CD14-positive monocyte (primary cell): ENCODE data around the gene MAB21L1. TPM values are rescaled to one million over a fixed set of nuclear protein-coding genes. Genes with fewer than 3 reads are reported as not detected.

Source experiments
- DNase-seq, 3 donors: peaks; one replicate each; pipeline ENCODE4 v3.0.0-alpha.2; 2011 to 2022
- H2AFZ ChIP-seq: 2 replicates; pipeline ENCODE4 v1.6.0; 2012; ENCODE audit warnings: mild to moderate bottlenecking, low read depth, low read length, inconsistent platforms; ENCODE audit not compliant: insufficient read depth, poor library complexity, severe bottlenecking
- H3K27ac ChIP-seq, 2 donors: 1 replicate in 1 of 2; 2 replicates in 1 of 2; pipeline ENCODE4 v1.5.1; 2012 to 2013; ENCODE audit warnings: low read length in 2 of 2, control low read depth in 1 of 2, inconsistent platforms in 1 of 2, low read depth in 1 of 2, mild to moderate bottlenecking in 1 of 2
- H3K27me3 ChIP-seq, 2 donors: one replicate each; pipeline versions ENCODE4 v1.6.0 to v1.6.1; 2011 to 2013; ENCODE audit warnings: low read length in 2 of 2; ENCODE audit not compliant: control insufficient read depth in 2 of 2, insufficient read depth in 2 of 2
- H3K36me3 ChIP-seq, 2 donors: replicated peaks in 1 of 2; 1 replicate in 1 of 2; 2 replicates in 1 of 2; pipeline versions ENCODE4 v1.5.1 to v1.6.1; 2012 to 2013; ENCODE audit warnings: low read length in 2 of 2, control low read depth in 1 of 2, inconsistent platforms in 1 of 2, mild to moderate bottlenecking in 1 of 2; ENCODE audit not compliant: insufficient read depth in 2 of 2, control insufficient read depth in 1 of 2
- H3K4me1 ChIP-seq, 2 donors: 1 replicate in 1 of 2; 2 replicates in 1 of 2; pipeline versions ENCODE4 v1.5.1 to v1.6.1; 2012 to 2013; ENCODE audit warnings: low read length in 2 of 2, control low read depth in 1 of 2, inconsistent platforms in 1 of 2, mild to moderate bottlenecking in 1 of 2, moderate library complexity in 1 of 2; ENCODE audit not compliant: insufficient read depth in 2 of 2, control insufficient read depth in 1 of 2
- H3K4me2 ChIP-seq: replicated peaks from 2 replicates; pipeline ENCODE3; 2012; ENCODE audit warnings: low read length, moderate library complexity, mild to moderate bottlenecking; ENCODE audit not compliant: poor library complexity, severe bottlenecking; ENCODE audit errors: extremely low read depth
- H3K4me3 ChIP-seq, 3 experiments: fragments of 200-600 bp in 1 of 3; sonication (generic) in 1 of 3; replicated peaks in 1 of 3; 1 replicate in 2 of 3; 2 replicates in 1 of 3; pipeline ENCODE4 v1.5.1; 2011 to 2013; ENCODE audit warnings: low read length in 3 of 3, mild to moderate bottlenecking in 3 of 3, control low read depth in 2 of 3, low read depth in 2 of 3, inconsistent platforms in 1 of 3, moderate library complexity in 1 of 3
- H3K79me2 ChIP-seq: 2 replicates; pipeline ENCODE4 v1.6.0; 2012; ENCODE audit warnings: mild to moderate bottlenecking, control low read depth, inconsistent platforms, low read length, moderate library complexity; ENCODE audit not compliant: insufficient read depth
- H3K9ac ChIP-seq: 2 replicates; pipeline ENCODE4 v1.6.0; 2017; ENCODE audit warnings: low read length, mild to moderate bottlenecking; ENCODE audit not compliant: insufficient read depth, poor library complexity, severe bottlenecking
- H3K9me3 ChIP-seq, 2 donors: replicated peaks in 1 of 2; 1 replicate in 1 of 2; 2 replicates in 1 of 2; pipeline versions ENCODE4 v1.5.1 to v1.6.1; 2012 to 2013; ENCODE audit warnings: low read length in 2 of 2, control low read depth in 1 of 2; ENCODE audit not compliant: control insufficient read depth in 1 of 2, insufficient read depth in 1 of 2
- H4K20me1 ChIP-seq: 2 replicates; pipeline ENCODE4 v1.6.0; 2012; ENCODE audit warnings: mild to moderate bottlenecking, low read length, control low read depth, moderate library complexity; ENCODE audit not compliant: insufficient read depth
- H3K27ac Mint-ChIP-seq, 7 donors: one replicate each; pipeline ENCODE4 v1.8.0; 2020; ENCODE audit warnings: mild to moderate bottlenecking in 7 of 7, mixed read lengths in 7 of 7, moderate library complexity in 6 of 7, inconsistent platforms in 2 of 7
- H3K27me3 Mint-ChIP-seq, 3 donors: one replicate each; pipeline ENCODE4 v1.8.0; 2021 to 2022; ENCODE audit warnings: low read depth in 3 of 3, mild to moderate bottlenecking in 3 of 3, mixed read lengths in 3 of 3, moderate library complexity in 3 of 3, inconsistent platforms in 1 of 3
- H3K36me3 Mint-ChIP-seq, 2 donors: one replicate each; pipeline ENCODE4 v1.8.0; 2020; ENCODE audit warnings: mixed read lengths in 2 of 2, inconsistent platforms in 1 of 2, mild to moderate bottlenecking in 1 of 2
- H3K4me1 Mint-ChIP-seq: one replicate; pipeline ENCODE4 v1.8.0; 2020; ENCODE audit warnings: mild to moderate bottlenecking, mixed read lengths
- H3K4me3 Mint-ChIP-seq, 2 donors: one replicate each; pipeline ENCODE4 v1.8.0; 2020; ENCODE audit warnings: mild to moderate bottlenecking in 2 of 2, mixed read lengths in 2 of 2, moderate library complexity in 1 of 2
- H3K9me3 Mint-ChIP-seq, 7 donors: one replicate each; pipeline ENCODE4 v1.8.0; 2020 to 2022; ENCODE audit warnings: mixed read lengths in 7 of 7, mild to moderate bottlenecking in 6 of 7, moderate library complexity in 6 of 7, inconsistent platforms in 2 of 7
- WGBS: methylation state at CpG from one replicate; pipeline ENCODE4 v1.1.5; 2013; ENCODE audit warnings: missing lambda C conversion rate; ENCODE audit not compliant: insufficient coverage; 5-methylcytosine and 5-hydroxymethylcytosine counted together
- intact Hi-C, 2 donors: fragments of 100-400 bp; cut with micrococcal nuclease; formaldehyde crosslinking; loops; one replicate each; pipeline versions ENCODE4 v1.15.0 to v1.15.1; 2023
- polyA plus RNA-seq, 3 donors: library from polyadenylated mRNA; depleted of rRNA in 1 of 3; unstranded in 2 of 3; stranded (reverse) in 1 of 3; fragments of 300-500 nt in 2 of 3; fragments of >200 nt in 1 of 3; fragmentation: Illumina TruSeq in 2 of 3; gene quantifications; 1 replicate in 2 of 3; 2 replicates in 1 of 3; pipeline ENCODE4 v1.2.3, GENCODE V29; 2012 to 2021
- TF ChIP-seq, protein P1 (sequence below): fragments of 200-600 bp; IDR thresholded peaks from one replicate; pipeline ENCODE4 v1.8.0; 2022; ENCODE audit warnings: antibody characterized with exemption, mild to moderate bottlenecking

MAB21L1 gene
- polyA plus RNA-seq, 3 donors = not detected

DNA sequence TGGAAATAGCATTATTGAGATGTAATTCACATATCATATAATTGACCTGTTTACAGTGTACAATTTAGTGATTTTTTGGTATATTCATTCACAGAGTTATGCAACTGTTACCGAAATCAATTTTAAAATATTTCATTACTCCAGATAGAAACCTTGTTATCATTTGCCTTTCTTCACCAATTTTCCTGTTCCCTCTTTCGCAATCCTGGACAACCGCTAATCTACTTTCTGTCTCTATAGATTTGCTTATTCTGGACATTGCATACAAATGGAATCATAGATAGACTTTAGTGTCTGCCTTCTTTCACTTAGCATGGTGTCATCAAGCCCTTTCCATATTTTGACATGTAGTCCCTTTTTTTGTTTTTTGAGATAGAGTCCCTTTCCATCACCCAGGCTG lies 19.2 kb downstream of the MAB21L1 start:
- intact Hi-C loops = no loop called here
- no peak for DNase-seq
- Mint-ChIP-seq H3K9me3 (peaks cover 0 to 7% (median 5%) of the 10 kb centered on the region in 7 donors), H3K27me3 (no peaks in the 10 kb centered on the region), H3K36me3 (no peaks in the 10 kb centered on the region), H3K27ac (peak overlapping the region in 1 of 7 donors; percentile 57), H3K4me3 (no peak overlapping the region), H3K4me1 (no peaks in the 10 kb centered on the region)
- no peaks in the 10 kb centered on the region for H4K20me1 ChIP-seq
- H3K27me3 ChIP-seq = no peaks in the 10 kb centered on the region
- H3K4me3 ChIP-seq = no peak overlapping the region
- TF ChIP-seq, protein P1, sequence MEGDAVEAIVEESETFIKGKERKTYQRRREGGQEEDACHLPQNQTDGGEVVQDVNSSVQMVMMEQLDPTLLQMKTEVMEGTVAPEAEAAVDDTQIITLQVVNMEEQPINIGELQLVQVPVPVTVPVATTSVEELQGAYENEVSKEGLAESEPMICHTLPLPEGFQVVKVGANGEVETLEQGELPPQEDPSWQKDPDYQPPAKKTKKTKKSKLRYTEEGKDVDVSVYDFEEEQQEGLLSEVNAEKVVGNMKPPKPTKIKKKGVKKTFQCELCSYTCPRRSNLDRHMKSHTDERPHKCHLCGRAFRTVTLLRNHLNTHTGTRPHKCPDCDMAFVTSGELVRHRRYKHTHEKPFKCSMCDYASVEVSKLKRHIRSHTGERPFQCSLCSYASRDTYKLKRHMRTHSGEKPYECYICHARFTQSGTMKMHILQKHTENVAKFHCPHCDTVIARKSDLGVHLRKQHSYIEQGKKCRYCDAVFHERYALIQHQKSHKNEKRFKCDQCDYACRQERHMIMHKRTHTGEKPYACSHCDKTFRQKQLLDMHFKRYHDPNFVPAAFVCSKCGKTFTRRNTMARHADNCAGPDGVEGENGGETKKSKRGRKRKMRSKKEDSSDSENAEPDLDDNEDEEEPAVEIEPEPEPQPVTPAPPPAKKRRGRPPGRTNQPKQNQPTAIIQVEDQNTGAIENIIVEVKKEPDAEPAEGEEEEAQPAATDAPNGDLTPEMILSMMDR = no peak
- 100% methylated on average over 1 of the region's 3 CpGs for WGBS
- H3K4me2 ChIP-seq = no peak overlapping the region
- no peak overlapping the region for H3K27ac ChIP-seq
- no peaks in the 10 kb centered on the region for H3K36me3 ChIP-seq
- no peak overlapping the region for H3K9ac ChIP-seq
- no peak overlapping the region for H2AFZ ChIP-seq
- H3K79me2 ChIP-seq = no peaks in the 10 kb centered on the region
- H3K9me3 ChIP-seq = no peaks in the 10 kb centered on the region
- no peaks in the 10 kb centered on the region for H3K4me1 ChIP-seq

DNA sequence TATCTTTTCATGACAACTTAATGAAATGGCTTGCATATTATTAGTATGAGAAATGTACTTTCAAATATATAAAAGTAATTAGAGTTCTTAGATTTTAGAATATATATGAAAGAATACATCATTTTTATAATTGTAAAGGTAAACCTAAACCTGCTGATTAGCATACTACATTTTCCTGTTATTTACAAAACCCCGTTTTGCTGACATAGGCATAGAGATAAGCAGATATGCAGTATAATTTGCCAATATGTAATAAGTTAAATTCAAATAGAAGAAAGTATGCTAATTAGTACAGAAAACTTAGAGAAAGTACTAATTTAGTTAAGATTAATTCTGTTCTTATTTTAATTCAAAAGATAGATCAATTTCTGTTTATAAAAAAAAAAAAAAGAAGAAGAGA lies 21.5 kb downstream of the MAB21L1 start:
- no peaks in the 10 kb centered on the region for H3K36me3 ChIP-seq
- Mint-ChIP-seq H3K36me3 (no peaks in the 10 kb centered on the region), H3K4me3 (no peak overlapping the region), H3K4me1 (no peaks in the 10 kb centered on the region), H3K9me3 (peaks cover 4 to 9% (median 7%) of the 10 kb centered on the region in 7 donors), H3K27me3 (no peaks in the 10 kb centered on the region), H3K27ac (no peak overlapping the region)
- no peaks in the 10 kb centered on the region for H3K79me2 ChIP-seq
- H3K27ac ChIP-seq = no peak overlapping the region
- no peak overlapping the region for H3K9ac ChIP-seq
- intact Hi-C loops = no loop called here
- no peak overlapping the region for H3K4me2 ChIP-seq
- H4K20me1 ChIP-seq = no peaks in the 10 kb centered on the region
- TF ChIP-seq, protein P1 = no peak
- no peaks in the 10 kb centered on the region for H3K9me3 ChIP-seq
- no peaks in the 10 kb centered on the region for H3K4me1 ChIP-seq
- no peak for DNase-seq
- WGBS = no CpG with 5 or more reads among the region's 1 CpG
- no peak overlapping the region for H3K4me3 ChIP-seq
- H2AFZ ChIP-seq = no peak overlapping the region
- H3K27me3 ChIP-seq = no peaks in the 10 kb centered on the region
